ENCODE data around the gene CACTIN.

DNA sequence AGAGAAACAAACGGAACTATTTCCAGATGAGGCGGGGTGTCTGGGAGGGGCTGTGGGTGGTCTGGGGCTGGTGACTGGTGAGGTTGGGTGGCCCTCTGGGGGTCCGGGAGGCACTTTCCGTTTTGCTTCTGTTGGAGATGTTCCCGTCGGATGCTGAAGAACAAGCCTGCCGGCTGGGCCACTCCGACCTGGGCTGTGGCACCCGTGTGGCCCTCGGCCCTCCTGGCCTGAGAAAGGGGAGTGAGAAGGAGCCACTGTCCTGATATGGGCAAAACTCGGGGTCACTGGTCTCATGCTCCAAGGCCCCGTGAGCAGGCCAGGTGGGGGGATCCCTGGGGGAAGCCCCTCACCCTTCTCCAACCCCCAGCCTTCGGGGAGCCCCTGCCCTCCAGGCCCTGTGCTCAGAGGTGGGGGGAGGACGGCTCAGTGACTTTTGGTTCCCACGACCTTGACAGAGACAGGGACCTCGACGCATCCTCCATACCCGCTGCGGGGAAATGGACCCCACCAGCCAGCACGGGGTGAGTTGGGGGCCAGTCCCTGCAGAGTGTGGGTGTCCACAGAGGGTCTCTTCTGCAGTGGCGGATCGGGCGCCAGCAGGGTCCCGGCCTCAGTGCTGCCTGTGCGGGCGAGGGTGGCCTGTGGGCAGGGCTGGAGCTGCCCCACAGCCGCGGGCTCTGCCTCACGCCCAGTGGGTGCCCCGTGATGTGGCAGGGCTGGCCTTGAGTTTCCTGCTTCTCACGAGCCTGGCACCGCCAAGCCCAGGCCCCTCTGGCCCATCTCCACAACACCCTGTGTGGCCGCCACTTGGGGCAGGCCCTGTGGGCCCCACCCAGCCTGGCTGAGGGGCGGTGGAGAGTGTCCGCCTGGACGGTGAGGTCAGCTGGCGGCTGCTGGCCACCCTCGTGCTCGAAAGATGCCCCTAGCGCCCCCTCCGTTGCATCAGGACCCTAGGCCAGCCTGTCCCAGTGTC lies 15.6 kb downstream of the CACTIN start:
- TF ChIP-seq, protein P1, sequence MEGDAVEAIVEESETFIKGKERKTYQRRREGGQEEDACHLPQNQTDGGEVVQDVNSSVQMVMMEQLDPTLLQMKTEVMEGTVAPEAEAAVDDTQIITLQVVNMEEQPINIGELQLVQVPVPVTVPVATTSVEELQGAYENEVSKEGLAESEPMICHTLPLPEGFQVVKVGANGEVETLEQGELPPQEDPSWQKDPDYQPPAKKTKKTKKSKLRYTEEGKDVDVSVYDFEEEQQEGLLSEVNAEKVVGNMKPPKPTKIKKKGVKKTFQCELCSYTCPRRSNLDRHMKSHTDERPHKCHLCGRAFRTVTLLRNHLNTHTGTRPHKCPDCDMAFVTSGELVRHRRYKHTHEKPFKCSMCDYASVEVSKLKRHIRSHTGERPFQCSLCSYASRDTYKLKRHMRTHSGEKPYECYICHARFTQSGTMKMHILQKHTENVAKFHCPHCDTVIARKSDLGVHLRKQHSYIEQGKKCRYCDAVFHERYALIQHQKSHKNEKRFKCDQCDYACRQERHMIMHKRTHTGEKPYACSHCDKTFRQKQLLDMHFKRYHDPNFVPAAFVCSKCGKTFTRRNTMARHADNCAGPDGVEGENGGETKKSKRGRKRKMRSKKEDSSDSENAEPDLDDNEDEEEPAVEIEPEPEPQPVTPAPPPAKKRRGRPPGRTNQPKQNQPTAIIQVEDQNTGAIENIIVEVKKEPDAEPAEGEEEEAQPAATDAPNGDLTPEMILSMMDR (IDR thresholded peaks at IDR 0.05): no peak
- no peak for TF ChIP-seq POLR2A (IDR thresholded peaks at IDR 0.05)

Data from lower leg skin (tissue), 3 donors.